OCI-LY1 (cell line): Measurements from ENCODE around the gene CBARP.

Experiments used
- H2AFZ ChIP-seq: fragments of 200-600 bp; sonication (generic), shearing (Covaris generic); 2 replicates; pipeline ENCODE4 v1.6.0; 2014; ENCODE audit warnings: antibody characterized with exemption, mild to moderate bottlenecking, low read length
- H3F3A ChIP-seq: fragments of 200-600 bp; sonication (generic), shearing (Covaris generic); 2 replicates; pipeline ENCODE4 v1.6.0; 2014; ENCODE audit warnings: mild to moderate bottlenecking, antibody characterized with exemption, low read length, moderate library complexity; ENCODE audit not compliant: insufficient read depth
- H3K27ac ChIP-seq: fragments of 200-600 bp; sonication (generic); 2 replicates; pipeline ENCODE4 v1.5.1; 2014; ENCODE audit warnings: low read length, mixed run types, mild to moderate bottlenecking, low read depth; ENCODE audit not compliant: poor library complexity, severe bottlenecking
- H3K27me3 ChIP-seq: fragments of 200-600 bp; sonication (generic); 2 replicates; pipeline ENCODE4 v1.6.0; 2014; ENCODE audit warnings: antibody characterized with exemption, mild to moderate bottlenecking, low read length, moderate library complexity; ENCODE audit not compliant: insufficient read depth
- H3K36me3 ChIP-seq: fragments of 200-600 bp; sonication (generic); 2 replicates; pipeline ENCODE4 v1.6.1; 2014; ENCODE audit warnings: mild to moderate bottlenecking, antibody characterized with exemption, low read length, moderate library complexity, mixed read lengths; ENCODE audit not compliant: insufficient read depth
- H3K4me1 ChIP-seq: fragments of 200-600 bp; sonication (generic); 2 replicates; pipeline ENCODE4 v1.5.1; 2014; ENCODE audit warnings: mild to moderate bottlenecking, low read length, moderate library complexity; ENCODE audit not compliant: insufficient read depth, severe bottlenecking
- H3K4me2 ChIP-seq: fragments of 200-600 bp; sonication (generic), shearing (Covaris generic); 2 replicates; pipeline ENCODE4 v1.6.1; 2014; ENCODE audit warnings: low read length
- H3K4me3 ChIP-seq: fragments of 200-600 bp; sonication (generic); 2 replicates; pipeline ENCODE4 v1.5.1; 2014; ENCODE audit warnings: low read length, low read depth, mild to moderate bottlenecking, mixed read lengths; ENCODE audit not compliant: poor library complexity, severe bottlenecking
- H3K79me2 ChIP-seq: fragments of 200-600 bp; shearing (Covaris generic); 2 replicates; pipeline ENCODE4 v1.6.1; 2016; ENCODE audit warnings: mixed run types, low read length, mixed read lengths; ENCODE audit not compliant: insufficient read depth
- H3K9ac ChIP-seq: fragments of 200-600 bp; sonication (generic), shearing (Covaris generic); 2 replicates; pipeline ENCODE4 v1.6.1; 2014; ENCODE audit warnings: mild to moderate bottlenecking, low read length, mixed read lengths
- H3K9me2 ChIP-seq: fragments of 200-600 bp; sonication (generic), shearing (Covaris generic); 2 replicates; pipeline ENCODE4 v1.6.1; 2014; ENCODE audit warnings: low read depth, mild to moderate bottlenecking, low read length, mixed read lengths
- H3K9me3 ChIP-seq: fragments of 200-600 bp; shearing (Covaris generic); 2 replicates; pipeline ENCODE4 v1.6.1; 2014; ENCODE audit warnings: low read length, mixed read lengths
- H4K20me1 ChIP-seq: fragments of 200-600 bp; sonication (generic), shearing (Covaris generic); 2 replicates; pipeline ENCODE4 v1.6.0; 2016; ENCODE audit warnings: mild to moderate bottlenecking, low read length; ENCODE audit not compliant: insufficient read depth
- CTCF ChIP-seq: fragments of 200-600 bp; sonication (generic), shearing (Covaris generic); IDR thresholded peaks from 2 replicates; pipeline ENCODE4 v1.5.1; 2017; ENCODE audit warnings: mild to moderate bottlenecking, antibody characterized with exemption, low read length, moderate library complexity, mixed read lengths
- EZH2 ChIP-seq: fragments of 200-600 bp; sonication (generic), shearing (Covaris generic); IDR thresholded peaks from 2 replicates; pipeline ENCODE4 v1.8.0; 2017; ENCODE audit warnings: borderline replicate concordance, mixed run types, mild to moderate bottlenecking, antibody characterized with exemption, low read length, moderate library complexity, mixed read lengths

The CBARP gene

DNA sequence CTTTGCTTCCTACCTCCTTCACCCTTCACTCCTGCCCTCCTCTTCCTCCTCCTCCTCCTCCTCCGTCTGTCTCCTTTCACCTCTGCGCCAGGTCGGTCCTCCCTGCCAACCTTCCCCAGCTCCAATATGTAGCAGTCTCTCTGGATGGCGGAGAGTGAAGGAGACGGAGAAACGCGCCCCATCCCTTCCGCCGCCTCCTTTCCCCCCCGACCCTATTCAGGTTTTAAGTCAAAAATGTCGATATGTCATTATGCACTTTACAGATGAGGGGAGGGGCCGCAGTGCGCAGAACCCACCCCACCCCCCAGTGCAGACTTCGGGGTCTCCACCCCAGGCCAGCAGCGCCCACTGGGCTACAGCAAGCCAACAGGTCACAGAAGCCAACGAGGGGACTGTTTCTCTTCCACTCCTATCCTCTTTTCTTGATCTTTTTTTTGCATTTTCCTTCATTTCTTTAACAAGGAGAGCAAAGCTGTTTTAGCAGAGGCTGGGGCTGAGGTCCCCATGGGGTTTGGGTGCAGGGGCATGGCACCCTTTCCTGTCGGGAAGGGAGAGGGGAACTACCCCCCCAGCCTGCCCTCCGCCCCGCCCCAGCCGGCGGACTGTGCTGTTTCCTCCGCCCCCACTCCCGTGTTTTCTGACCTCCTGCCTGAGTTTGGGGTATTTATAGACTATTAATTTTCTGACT lies 19.8 kb upstream of the CBARP start:
- H3K9ac ChIP-seq: peak overlapping the region; percentile 77; the same call in 1 of the 2 replicates
- peak overlapping the region; percentile 97 for H3K27ac ChIP-seq
- no peaks in the 10 kb centered on the region for H3K27me3 ChIP-seq
- no peaks in the 10 kb centered on the region for H3K9me3 ChIP-seq
- H3K4me3 ChIP-seq: no peak overlapping the region
- H3K4me1 ChIP-seq: peaks cover 56% of the 10 kb centered on the region
- no peaks in the 10 kb centered on the region for H3K79me2 ChIP-seq
- no peak for TF ChIP-seq CTCF
- TF ChIP-seq EZH2: no peak
- H3K36me3 ChIP-seq: peaks cover 47% of the 10 kb centered on the region
- no peaks in the 10 kb centered on the region for H4K20me1 ChIP-seq
- no peak overlapping the region for H2AFZ ChIP-seq
- no peaks in the 10 kb centered on the region for H3K9me2 ChIP-seq
- H3K4me2 ChIP-seq: peak overlapping the region; percentile 86; the same call in 1 of the 2 replicates
- H3F3A ChIP-seq: peaks cover 5% of the 10 kb centered on the region; the same call in 1 of the 2 replicates

- Histone ChIP-seq H4K20me1 (no peaks in the 10 kb centered on the region), H2AFZ (no peak overlapping the region), H3K9ac (no peak overlapping the region), H3K36me3 (peaks cover 47% of the 10 kb centered on the region), H3K9me3 (no peaks in the 10 kb centered on the region), H3K79me2 (no peaks in the 10 kb centered on the region), H3F3A (peaks cover 5% of the 10 kb centered on the region; the same call in 1 of the 2 replicates), H3K4me1 (peaks cover 56% of the 10 kb centered on the region), H3K27ac (peak overlapping the region; percentile 97), H3K9me2 (no peaks in the 10 kb centered on the region), H3K4me3 (no peak overlapping the region), H3K4me2 (no peak overlapping the region), H3K27me3 (no peaks in the 10 kb centered on the region)
- TF ChIP-seq CTCF (no peak), EZH2 (no peak)
Measured at GRCh38 chr19:1256646-1257474, 19.1 kb upstream of the CBARP start.

GRCh38 chr19:1255186-1256161 lies 17.7 kb upstream of the CBARP start:
- Histone ChIP-seq H3K4me1 (peaks cover 54% of the 10 kb centered on the region), H2AFZ (no peak overlapping the region), H3K9me3 (no peaks in the 10 kb centered on the region), H3K4me2 (no peak overlapping the region), H3K27me3 (no peaks in the 10 kb centered on the region), H3K79me2 (no peaks in the 10 kb centered on the region), H3K9me2 (no peaks in the 10 kb centered on the region), H3F3A (peaks cover 5% of the 10 kb centered on the region; the same call in 1 of the 2 replicates), H3K27ac (no peak overlapping the region), H3K9ac (no peak overlapping the region), H3K4me3 (no peak overlapping the region), H3K36me3 (peaks cover 52% of the 10 kb centered on the region), H4K20me1 (no peaks in the 10 kb centered on the region)
- TF ChIP-seq CTCF (no peak), EZH2 (no peak)
